GM18526 (cell line): ENCODE measurements around the gene NDUFS7.

Source experiments
- POLR2A ChIP-seq: IDR thresholded peaks from 3 replicates; pipeline ENCODE4 v1.6.1; 2011; ENCODE audit not compliant: insufficient read length; ENCODE audit errors: extremely low read depth

Gene NDUFS7

GRCh38 chr19:1427221-1427920 is 43.7 kb downstream of the NDUFS7 start:
- no peak for TF ChIP-seq POLR2A

DNA sequence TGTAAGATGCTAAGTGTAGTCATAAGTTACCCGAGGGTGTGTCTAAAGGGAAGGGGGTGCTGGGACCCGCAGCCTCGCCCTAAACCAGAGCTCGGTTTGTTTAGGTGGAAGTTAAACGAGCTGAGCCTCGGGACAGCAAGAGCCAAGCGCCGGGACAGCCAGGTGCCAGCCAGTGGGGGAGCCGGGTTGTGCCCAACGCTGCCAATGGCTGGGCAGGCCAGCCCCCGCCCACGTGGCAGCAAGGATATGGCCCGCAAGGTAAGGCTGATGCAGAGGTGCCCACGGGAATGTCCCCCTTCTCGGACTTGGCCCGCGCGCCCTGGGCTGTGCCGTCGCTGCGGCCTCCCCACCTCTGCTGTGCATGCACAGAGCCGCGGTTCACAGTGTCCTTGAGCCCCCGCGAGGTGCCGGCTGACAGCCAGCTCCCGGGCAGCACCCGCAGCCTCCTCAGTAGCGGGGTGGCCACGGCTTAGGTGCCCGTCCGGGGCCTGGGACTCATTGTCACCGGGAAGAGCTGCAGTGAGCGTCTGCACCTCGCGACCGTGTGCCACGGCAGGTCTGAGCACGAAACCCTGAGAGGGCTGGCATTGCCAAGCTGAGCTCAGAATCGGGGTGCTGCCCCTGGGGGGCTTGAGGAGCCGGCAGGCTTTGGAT is 45.2 kb downstream of the NDUFS7 start:
- TF ChIP-seq POLR2A: no peak

GRCh38 chr19:1429750-1430149 is 46.0 kb downstream of the NDUFS7 start:
- no peak for TF ChIP-seq POLR2A

- TF ChIP-seq POLR2A: no peak
Observed at GRCh38 chr19:1430246-1430645, 46.5 kb downstream of the NDUFS7 start.

DNA sequence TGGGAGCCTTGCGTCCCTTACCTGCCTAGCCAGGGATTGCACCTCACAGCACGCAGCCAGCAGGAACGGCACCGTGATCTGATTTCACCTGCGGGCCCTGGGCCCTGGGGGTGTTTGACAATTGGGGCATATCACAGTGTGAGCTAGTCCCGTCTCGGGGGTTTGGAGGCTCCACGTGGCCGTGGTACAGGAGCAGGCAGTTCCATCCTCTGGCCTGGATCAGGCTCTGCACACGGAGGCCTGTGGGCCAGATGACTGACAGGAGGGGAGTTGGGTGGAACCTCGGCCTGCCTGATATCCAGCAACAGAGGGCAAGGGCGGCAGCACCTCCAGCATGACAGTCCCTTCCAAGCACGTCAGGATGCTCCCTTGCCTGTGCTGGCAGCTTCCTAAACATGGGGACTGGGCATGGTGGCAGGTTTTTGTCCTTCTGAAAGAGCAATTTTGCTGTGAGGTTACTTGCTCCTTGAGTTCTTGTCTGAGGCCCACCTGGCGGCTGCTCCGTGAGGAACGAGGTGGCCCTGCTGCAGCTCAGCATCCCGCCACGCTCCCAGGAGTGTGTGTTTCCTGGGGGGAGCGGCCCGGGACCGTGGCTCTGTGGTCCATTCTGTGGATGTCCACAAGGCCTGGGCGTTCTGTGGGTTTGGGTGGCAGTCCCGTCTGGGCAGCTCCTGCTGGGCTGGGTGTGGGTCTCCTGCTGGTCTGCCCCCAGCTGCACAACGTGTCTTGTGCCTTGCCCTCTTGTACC is 48.2 kb downstream of the NDUFS7 start:
- TF ChIP-seq POLR2A: no peak

DNA sequence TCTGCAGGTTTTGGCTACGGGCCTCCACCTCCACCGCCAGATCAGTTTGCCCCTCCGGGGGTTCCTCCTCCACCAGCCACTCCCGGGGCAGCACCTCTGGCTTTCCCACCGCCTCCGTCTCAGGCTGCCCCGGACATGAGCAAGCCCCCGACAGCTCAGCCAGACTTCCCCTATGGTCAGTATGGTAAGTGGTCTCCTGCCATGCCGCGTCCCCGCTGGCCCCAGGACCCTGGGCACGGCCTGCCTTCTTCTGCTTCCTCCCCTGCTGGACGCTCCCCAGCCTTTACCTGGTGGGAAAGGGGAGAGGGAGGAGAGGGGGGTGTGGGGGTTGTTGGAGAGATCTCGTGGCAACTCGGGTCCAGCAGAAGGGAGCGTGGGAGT is 48.8 kb downstream of the NDUFS7 start:
- no peak for TF ChIP-seq POLR2A

DNA sequence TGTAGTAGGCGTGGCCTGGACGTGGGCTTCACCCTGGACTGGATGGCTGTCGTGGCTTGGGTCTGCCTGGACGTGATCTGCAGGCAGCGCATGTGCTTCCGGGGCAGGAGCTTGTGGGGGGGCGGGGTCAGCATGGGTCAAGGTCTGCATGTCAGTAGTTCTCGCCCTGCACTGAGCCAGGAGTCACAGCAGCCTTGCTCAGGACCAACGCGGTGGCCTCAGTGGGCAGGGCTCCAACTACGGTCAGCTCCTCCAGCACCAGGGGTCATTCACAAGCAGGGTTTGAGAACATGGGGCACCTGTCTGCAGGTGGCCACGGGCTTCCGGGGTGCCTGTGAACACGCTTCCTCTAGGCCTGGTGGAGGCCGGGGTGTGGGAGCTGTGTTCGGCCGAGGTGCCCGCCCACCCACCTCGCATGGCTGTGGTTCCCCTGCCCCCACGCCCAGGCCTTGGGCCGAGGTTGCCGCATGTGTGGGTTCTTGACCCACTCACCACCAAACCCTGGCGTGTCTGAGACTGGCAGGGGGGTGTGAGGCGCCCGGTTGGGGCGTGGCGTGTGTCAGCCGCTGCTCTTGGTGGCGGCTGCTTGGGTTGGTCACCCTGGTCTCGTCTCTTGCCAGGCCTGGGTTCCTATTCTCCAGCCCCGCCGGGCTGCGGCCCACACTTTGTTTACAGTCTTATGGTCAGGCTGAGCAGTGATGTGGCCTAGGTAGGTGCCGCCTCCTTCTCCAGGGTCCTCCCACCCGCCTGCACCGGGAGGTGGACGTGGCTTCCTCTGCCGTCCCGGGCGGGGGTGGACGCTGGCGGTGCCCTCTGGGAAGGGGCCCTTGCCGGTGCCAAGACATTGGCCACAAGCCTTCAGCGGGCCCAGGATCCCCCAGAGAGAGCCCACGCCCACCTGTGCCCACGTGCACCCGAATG is 49.7 kb downstream of the NDUFS7 start:
- TF ChIP-seq POLR2A: no peak

GRCh38 chr19:1434040-1434366 is 50.3 kb downstream of the NDUFS7 start:
- no peak for TF ChIP-seq POLR2A

- TF ChIP-seq POLR2A: no peak
Observed at GRCh38 chr19:1434577-1435060, 50.9 kb downstream of the NDUFS7 start.

DNA sequence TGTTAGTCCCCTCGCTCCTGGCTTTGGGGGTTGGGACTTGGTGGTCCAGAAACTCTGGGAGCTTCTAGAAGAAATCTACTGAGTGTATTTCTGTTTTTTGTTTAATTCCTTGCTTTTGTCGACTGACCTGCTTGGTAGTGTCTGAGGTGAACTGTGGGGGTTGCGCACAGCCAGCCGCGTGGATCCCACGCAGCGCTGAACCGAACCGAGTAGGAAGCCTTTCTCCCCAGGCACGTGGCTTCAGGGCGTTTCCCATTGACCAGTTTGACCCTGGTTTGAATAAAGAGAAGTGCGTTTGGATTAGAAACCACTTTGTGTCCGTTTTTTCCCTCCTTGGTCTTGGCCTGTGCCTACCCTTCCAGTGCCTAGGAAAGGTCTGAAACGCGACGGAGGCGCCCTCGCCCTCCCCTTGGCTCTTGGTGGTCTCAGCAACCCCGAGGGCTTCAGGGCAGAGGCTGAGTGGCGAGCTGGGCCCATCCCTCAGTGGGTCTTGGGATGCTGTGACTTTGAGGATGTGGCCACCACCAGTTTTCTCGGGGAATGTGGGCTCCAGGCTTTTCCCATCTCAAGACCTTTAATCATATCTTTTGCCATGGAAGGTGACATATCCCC is 51.8 kb downstream of the NDUFS7 start:
- TF ChIP-seq POLR2A: no peak

DNA sequence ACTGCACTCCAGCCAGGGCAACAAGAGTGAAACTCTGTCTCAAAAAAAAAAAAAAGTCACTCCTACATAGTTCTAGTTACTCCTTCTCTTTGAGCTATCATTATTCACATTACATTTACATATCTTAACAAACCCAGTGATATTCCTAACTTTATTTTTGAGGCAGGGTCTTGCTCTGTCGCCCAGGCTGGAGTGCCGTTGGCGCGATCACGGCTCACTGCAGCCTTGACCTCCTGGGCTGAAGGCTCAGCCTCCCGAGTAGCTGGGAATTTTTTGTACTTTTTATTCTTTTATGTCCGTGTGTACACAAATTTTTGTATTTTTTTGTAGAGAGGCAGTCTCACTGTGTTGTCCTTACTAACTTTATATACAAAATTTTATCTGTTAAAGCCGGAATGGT is 53.9 kb downstream of the NDUFS7 start:
- TF ChIP-seq POLR2A: no peak

GRCh38 chr19:1438035-1438932 is 54.6 kb downstream of the NDUFS7 start, which contains the start of gene RPS15:
TSS of gene RPS15 (plus strand) at chr19:1438396. CDS start at chr19:1438426, 30 bp downstream.
- peak; percentile 99 for TF ChIP-seq POLR2A

DNA sequence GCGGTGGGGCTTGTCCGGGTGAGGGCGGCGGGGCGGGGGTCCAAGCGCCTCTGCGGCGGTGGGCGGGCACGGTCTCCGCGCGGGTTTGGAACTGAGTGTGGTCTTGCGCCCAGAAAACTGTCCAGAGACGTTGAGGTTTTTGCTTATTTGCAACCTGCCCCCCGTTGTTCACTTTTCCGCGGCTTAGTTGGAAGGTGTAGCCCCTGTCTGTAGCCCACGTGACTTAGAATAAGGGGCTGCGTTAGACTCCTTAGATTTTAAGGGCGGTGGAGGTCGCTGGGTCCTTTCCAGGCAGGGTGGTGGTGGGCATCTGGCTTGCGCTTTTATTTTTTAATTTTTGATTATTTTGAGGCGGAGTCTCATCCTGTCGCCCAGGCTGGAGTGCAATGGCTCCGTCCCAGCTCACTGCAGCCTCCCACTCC is 55.2 kb downstream of the NDUFS7 start:
- TF ChIP-seq POLR2A: no peak

DNA sequence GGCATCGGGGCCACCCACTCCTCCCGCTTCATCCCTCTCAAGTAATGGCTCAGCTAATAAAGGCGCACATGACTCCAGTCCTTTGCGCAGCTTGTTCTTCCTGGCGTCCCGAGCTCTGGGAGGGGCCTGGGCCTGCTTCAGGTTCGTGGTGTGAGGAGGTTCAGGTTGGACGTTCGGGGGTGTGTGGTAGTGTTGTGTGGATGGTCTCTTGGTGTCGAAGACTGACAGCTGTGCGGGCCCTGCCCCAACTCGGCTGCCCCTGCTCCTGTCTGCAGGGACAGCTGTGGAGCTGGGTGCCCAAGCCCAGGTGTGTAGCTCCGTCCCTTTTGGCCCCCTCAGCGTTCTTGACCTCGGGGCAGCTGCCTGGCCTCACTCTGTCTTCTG is 56.7 kb downstream of the NDUFS7 start:
- TF ChIP-seq POLR2A: no peak
